ENCODE measurements around the gene CNKSR3. TPM values are rescaled to one million over a fixed set of nuclear protein-coding genes. Genes with fewer than 3 reads are reported as not detected.

The CNKSR3 gene
- total RNA-seq, 1 experiment from 2014 or later: 5.6 TPM

- Mint-ChIP-seq H3K9me3 (no peaks in the 10 kb centered on the region), H3K27ac (peak overlapping the region in 1 of 3 experiments; percentile 88; a peak in 1 of 7 replicates)
These were observed 150.8 kb downstream of the CNKSR3 start for GRCh38 chr6:154359679-154360078.

More at GRCh38 chr6:154359679-154360078, 150.8 kb downstream of the CNKSR3 start:
- no peak overlapping the region for H2BK20ac ChIP-seq (ENCODE audit: low read depth, low read length, poor library complexity, severe bottlenecking)
- H3K79me1 ChIP-seq (ENCODE audit: insufficient read depth, low read depth, low read length, poor library complexity, severe bottlenecking): no peaks in the 10 kb centered on the region
- no peaks in the 10 kb centered on the region for H3K4me1 ChIP-seq (ENCODE audit: insufficient read depth, low read length)
- no peak overlapping the region for H3K56ac ChIP-seq (ENCODE audit: insufficient read length, low read depth, low read length)
- H4K91ac ChIP-seq (ENCODE audit: insufficient read length, low read depth, low read length): no peak overlapping the region
- no peak overlapping the region for H3K9ac ChIP-seq (ENCODE audit: extremely low read depth, insufficient read length, low read length)
- Mint-ChIP-seq H3K36me3 (ENCODE audit: insufficient read depth in 1 of 3, low read depth in 3 of 3) (no peaks in the 10 kb centered on the region; a peak in 1 of 7 replicates), H3K4me1 (no peaks in the 10 kb centered on the region), H3K27me3 (ENCODE audit: low read depth) (no peaks in the 10 kb centered on the region), H3K4me3 (no peak overlapping the region)
- H4K5ac ChIP-seq (ENCODE audit: insufficient read length, low read depth, low read length): no peak overlapping the region
- no peaks in the 10 kb centered on the region for H3K23me2 ChIP-seq (ENCODE audit: insufficient read length, low read depth, low read length, poor library complexity, severe bottlenecking)
- no peak for TF ChIP-seq CTCF (conservative IDR thresholded peaks at IDR 0.05)
- H3K27me3 ChIP-seq (ENCODE audit: insufficient read depth, low read length): no peaks in the 10 kb centered on the region
- H3T11ph ChIP-seq (ENCODE audit: low read length): no peak overlapping the region
- no peak overlapping the region for H2AK5ac ChIP-seq (ENCODE audit: insufficient read length, low read length)
- H4K8ac ChIP-seq (replicated peaks; ENCODE audit: insufficient read length, low read depth, low read length): no peak overlapping the region
- H2BK12ac ChIP-seq (ENCODE audit: insufficient read length, low read depth, low read length): no peak overlapping the region
- H3K18ac ChIP-seq (ENCODE audit: insufficient read length, low read depth, low read length): no peak overlapping the region
- H4K20me1 ChIP-seq (ENCODE audit: control insufficient read depth, insufficient read depth, insufficient read length): no peaks in the 10 kb centered on the region
- H3K14ac ChIP-seq (ENCODE audit: insufficient read depth, low read length): no peak overlapping the region
- no peak for DNase-seq
- no peak overlapping the region for H3K4ac ChIP-seq (ENCODE audit: low read depth, low read length)
- H3K27ac ChIP-seq (ENCODE audit: insufficient read length, low read depth, low read length): no peak overlapping the region
- H3K79me2 ChIP-seq (ENCODE audit: insufficient read depth, low read length): no peaks in the 10 kb centered on the region
- H3K9me3 ChIP-seq (ENCODE audit: control insufficient read depth, low read depth, low read length): no peaks in the 10 kb centered on the region
- H2BK5ac ChIP-seq (ENCODE audit: insufficient read length, low read length): no peak overlapping the region
- no peak overlapping the region for H2BK120ac ChIP-seq (ENCODE audit: low read depth, low read length, poor library complexity, severe bottlenecking)
- H3K4me2 ChIP-seq (ENCODE audit: insufficient read depth, insufficient read length, low read length): no peak overlapping the region
- no peak overlapping the region for H3K23ac ChIP-seq (ENCODE audit: insufficient read length, low read depth, low read length)
- WGBS (ENCODE audit: extremely low coverage, insufficient read length, low lambda C conversion rate): no CpG with 5 or more reads among the region's 4 CpGs
- no peak overlapping the region for H2BK15ac ChIP-seq (ENCODE audit: low read depth, low read length)
- no peak overlapping the region for H2AFZ ChIP-seq (ENCODE audit: low read length)

All from H9 (cell line).